ENCODE data around the gene PLA2G2F.
A peak's percentile ranks its signal among the peaks of the same experiment; 100 is the strongest.

The PLA2G2F gene

DNA sequence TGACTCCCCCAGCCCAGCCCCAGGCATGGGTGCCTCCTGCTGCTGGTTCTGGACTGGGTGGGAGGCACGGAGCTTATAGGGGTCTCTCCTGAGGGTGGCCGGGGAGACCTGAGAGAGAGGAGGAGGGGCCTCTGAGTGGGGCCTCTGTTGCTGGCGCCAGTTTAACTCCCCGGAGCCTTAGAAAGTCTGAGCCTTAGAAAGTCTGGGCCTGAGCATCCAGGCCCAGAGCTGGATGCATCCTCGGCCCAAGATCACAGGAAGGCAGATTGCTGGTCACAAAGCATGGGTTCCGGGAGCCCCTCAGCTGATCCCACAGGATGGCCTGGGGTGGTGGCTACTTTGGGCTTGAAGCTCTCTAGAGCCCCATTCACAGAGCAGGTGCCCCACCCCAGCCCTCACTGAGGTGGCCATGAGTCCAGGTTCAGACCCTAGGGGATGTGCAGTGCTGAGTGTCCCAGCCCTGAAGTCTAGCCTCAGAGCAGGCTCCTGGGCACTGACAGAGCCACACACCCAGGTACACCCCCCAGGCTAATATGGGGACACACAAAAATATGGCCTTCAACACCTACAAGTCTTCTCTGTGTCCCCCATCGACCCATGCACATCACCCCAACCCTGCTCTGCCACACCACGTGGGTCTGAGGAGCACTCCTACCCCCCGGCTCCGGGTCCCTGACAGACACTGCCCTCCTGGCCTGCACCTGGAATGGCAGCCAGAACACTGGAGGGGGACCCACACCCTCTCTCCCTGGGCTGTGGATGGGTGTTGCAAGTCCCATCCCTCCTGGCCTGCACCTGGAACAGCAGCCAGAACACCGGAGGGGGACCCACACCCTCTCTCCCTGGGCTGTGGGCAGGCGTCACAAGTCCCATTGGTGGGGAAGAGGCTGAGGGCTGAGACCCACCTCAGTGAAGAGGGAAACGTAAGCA is 9.7 kb downstream of the PLA2G2F start:
- Mint-ChIP-seq H3K27me3 (ENCODE audit: low read depth) (peaks cover 11% of the 10 kb centered on the region), H3K27ac (no peak overlapping the region), H3K4me1 (peaks cover 10% of the 10 kb centered on the region), H3K36me3 (ENCODE audit: low read depth) (no peaks in the 10 kb centered on the region), H3K9me3 (no peaks in the 10 kb centered on the region), H3K4me3 (no peak overlapping the region)
- TF ChIP-seq, protein P1, sequence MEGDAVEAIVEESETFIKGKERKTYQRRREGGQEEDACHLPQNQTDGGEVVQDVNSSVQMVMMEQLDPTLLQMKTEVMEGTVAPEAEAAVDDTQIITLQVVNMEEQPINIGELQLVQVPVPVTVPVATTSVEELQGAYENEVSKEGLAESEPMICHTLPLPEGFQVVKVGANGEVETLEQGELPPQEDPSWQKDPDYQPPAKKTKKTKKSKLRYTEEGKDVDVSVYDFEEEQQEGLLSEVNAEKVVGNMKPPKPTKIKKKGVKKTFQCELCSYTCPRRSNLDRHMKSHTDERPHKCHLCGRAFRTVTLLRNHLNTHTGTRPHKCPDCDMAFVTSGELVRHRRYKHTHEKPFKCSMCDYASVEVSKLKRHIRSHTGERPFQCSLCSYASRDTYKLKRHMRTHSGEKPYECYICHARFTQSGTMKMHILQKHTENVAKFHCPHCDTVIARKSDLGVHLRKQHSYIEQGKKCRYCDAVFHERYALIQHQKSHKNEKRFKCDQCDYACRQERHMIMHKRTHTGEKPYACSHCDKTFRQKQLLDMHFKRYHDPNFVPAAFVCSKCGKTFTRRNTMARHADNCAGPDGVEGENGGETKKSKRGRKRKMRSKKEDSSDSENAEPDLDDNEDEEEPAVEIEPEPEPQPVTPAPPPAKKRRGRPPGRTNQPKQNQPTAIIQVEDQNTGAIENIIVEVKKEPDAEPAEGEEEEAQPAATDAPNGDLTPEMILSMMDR (IDR thresholded peaks at IDR 0.05; ENCODE audit: unreplicated experiment in 3 of 3), result no peak

DNA sequence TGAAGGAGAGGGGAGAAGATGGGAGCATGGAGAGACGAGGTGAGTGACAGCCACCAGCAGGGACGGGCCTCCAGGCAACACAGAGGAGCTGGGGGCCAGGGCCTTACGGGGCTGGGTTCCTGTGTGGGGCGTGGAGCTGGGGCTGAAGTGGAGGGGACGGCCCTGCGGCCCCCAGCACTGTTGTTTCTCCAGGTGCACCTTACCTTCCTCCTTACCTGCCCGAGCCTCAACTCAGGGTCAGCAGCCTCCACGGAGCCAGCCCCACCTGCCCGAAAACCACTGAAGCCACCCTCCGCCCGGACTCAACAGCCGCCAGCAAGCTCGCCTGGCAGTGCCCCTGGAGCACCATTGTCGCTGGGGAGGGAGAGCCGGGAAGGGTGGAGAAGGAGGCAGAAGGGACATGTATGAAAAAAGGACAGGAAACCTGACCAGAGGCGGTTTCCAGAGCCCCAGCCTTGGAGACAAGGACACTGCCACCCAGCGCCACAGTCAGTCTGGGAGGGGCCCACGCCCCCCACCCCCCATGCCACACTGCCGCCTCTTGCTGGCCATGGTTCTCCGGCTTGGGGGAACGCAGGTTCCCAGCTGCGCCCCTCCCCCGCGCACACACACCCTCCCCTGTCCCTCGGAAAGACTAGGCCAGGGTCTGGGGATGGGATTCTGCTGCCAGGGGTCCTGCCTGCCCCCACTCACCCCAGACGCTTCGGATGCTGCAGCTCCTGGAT is 10.6 kb downstream of the PLA2G2F start:
- Mint-ChIP-seq H3K9me3 (no peaks in the 10 kb centered on the region), H3K36me3 (ENCODE audit: low read depth) (no peaks in the 10 kb centered on the region), H3K27me3 (ENCODE audit: low read depth) (peaks cover 8% of the 10 kb centered on the region), H3K27ac (no peak overlapping the region), H3K4me3 (no peak overlapping the region), H3K4me1 (peaks cover 10% of the 10 kb centered on the region)
- TF ChIP-seq, protein P1 (IDR thresholded peaks at IDR 0.05; ENCODE audit: unreplicated experiment in 3 of 3), result no peak

DNA sequence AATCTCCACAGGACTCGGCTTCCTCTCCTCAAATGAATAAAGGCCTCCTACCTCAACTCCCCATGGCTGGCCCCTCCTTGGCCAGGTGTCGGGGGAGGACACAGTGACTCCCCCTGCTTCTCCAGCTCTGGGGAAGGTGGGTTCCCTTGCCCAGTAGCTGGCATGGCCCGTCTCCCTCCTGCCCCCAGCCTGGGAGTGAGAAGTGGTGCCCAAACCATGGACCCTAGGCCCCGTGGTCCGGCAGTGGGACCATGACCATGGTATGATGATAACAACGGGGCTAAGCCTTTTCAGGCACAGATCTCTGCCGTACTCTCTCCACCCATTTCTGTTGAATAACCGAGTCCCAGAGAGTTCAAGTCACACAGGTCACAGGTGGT is 11.2 kb downstream of the PLA2G2F start:
- Mint-ChIP-seq H3K4me1 (peaks cover 10% of the 10 kb centered on the region), H3K4me3 (no peak overlapping the region)
- TF ChIP-seq, protein P1 (IDR thresholded peaks at IDR 0.05; ENCODE audit: unreplicated experiment in 3 of 3), result no peak

DNA sequence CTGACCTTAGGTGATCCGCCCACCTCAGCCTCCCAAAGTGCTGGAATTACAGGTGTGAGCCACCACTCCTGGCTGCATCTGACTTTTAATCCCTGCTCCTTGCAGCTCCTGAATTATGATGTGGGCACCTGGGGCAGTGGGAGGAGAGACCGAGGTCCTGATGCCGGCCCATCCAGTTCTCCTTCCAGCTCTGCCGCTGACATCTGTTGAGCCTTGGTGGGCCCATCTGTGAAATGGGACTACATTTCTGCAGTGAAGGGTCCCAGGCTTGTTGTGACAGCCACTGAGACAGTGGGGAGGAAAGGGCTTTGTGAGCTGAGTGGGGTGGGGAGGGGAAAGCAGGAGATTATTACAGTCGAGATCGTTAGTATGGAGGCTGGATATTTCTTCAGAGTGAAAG is 11.8 kb downstream of the PLA2G2F start:
- TF ChIP-seq, protein P1 (IDR thresholded peaks at IDR 0.05; ENCODE audit: unreplicated experiment in 3 of 3), result no peak
- Mint-ChIP-seq H3K4me3 (no peak overlapping the region), H3K27ac (no peak overlapping the region), H3K4me1 (peaks cover 10% of the 10 kb centered on the region), H3K36me3 (ENCODE audit: low read depth) (no peaks in the 10 kb centered on the region), H3K9me3 (no peaks in the 10 kb centered on the region), H3K27me3 (ENCODE audit: low read depth) (peaks cover 8% of the 10 kb centered on the region)

More for the DNA sequence above, 11.2 kb downstream of the PLA2G2F start:
- Mint-ChIP-seq H3K36me3 (ENCODE audit: low read depth) (no peaks in the 10 kb centered on the region), H3K9me3 (no peaks in the 10 kb centered on the region), H3K27ac (no peak overlapping the region), H3K27me3 (ENCODE audit: low read depth) (peaks cover 8% of the 10 kb centered on the region)

DNA sequence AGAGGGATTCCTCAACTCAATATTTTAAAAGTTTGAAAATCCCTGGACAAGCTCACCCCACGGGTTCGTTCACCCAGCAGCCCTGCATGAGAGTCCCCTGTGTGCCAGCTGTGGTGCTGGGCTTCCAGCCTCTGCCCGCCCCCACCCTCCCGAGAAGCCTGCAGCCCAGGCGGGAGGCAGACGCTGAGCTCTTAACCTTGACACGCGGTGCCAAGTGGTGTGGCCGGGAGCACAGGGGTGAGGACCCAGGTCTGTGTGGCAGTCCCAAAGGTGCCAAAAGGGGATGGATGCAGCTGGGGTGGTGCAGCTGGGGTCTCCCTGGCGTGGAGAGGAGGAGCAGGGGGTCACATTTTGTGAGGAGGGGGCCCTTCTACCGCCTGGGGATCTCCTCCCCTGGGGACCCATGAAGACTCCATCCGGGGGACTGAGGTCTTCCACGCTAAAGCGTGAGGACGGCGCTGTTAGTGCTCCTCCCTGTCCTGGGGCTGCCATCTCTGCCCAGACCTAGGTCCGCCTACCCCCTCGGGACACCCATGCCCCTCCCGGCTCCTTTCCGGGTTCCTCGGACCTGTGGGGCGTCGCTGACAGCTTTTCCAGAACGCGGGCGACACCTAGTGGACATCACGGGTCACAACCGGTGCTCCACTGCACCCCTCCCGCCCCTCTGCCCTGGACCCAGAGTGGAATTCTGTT is 12.9 kb downstream of the PLA2G2F start:
- Mint-ChIP-seq H3K27me3 (ENCODE audit: low read depth) (peaks cover 8% of the 10 kb centered on the region), H3K27ac (peak overlapping the region in 1 of 3 experiments; percentile 35), H3K4me3 (peak overlapping the region; percentile 56 to 65 (median 64)), H3K9me3 (no peaks in the 10 kb centered on the region), H3K4me1 (peaks cover 10% of the 10 kb centered on the region), H3K36me3 (ENCODE audit: low read depth) (no peaks in the 10 kb centered on the region)
- TF ChIP-seq, protein P1 (IDR thresholded peaks at IDR 0.05; ENCODE audit: unreplicated experiment in 3 of 3), result peak; percentile 92 to 95 (median 94)

Data from nephron (organoid).